ENCODE results near the gene ADCY4. TPM values are rescaled to one million over a fixed set of nuclear protein-coding genes. Genes with fewer than 3 reads are reported as not detected.

ADCY4 gene
- total and polyA plus RNA-seq, 4 donors = 0.25 to 111 (median 25.9) TPM

- 93 to 95% methylated on average over 11 of the region's 11 CpGs for WGBS, 2 donors
- Histone ChIP-seq H3K27me3 (ENCODE audit: control insufficient read depth in 1 of 2, insufficient read depth in 2 of 2, low read length in 1 of 2) (no peaks in the 10 kb centered on the region), H3K36me3 (ENCODE audit: control insufficient read depth in 1 of 2, insufficient read depth in 2 of 2, low read length in 1 of 2) (peaks cover 0 to 6% of the 10 kb centered on the region in 2 donors), H3K4me1 (ENCODE audit: control insufficient read depth in 1 of 2, insufficient read depth in 2 of 2, low read length in 2 of 2) (no peaks in the 10 kb centered on the region), H3K27ac (ENCODE audit: low read depth in 1 of 2, low read length in 2 of 2) (no peak overlapping the region), H3K4me3 (ENCODE audit: low read length in 2 of 2) (no peak overlapping the region), H3K9me3 (ENCODE audit: control insufficient read depth, low read length) (no peaks in the 10 kb centered on the region)
- DNase-seq (no peak), ATAC-seq (ENCODE audit: low FRiP score) (no peak)
- intact Hi-C loops (cut with DNase I) = no loop called here
Measured at GRCh38 chr14:24292118-24292807, 42.6 kb downstream of the ADCY4 start.

GRCh38 chr14:24291446-24292117, 43.3 kb downstream of the ADCY4 start:
- no peak for ATAC-seq (ENCODE audit: low FRiP score)
- Histone ChIP-seq H3K36me3 (ENCODE audit: control insufficient read depth in 1 of 2, insufficient read depth in 2 of 2, low read length in 1 of 2) (peaks cover 0 to 6% of the 10 kb centered on the region in 2 donors), H3K27me3 (ENCODE audit: control insufficient read depth in 1 of 2, insufficient read depth in 2 of 2, low read length in 1 of 2) (no peaks in the 10 kb centered on the region), H3K27ac (ENCODE audit: low read depth in 1 of 2, low read length in 2 of 2) (no peak overlapping the region), H3K4me3 (ENCODE audit: low read length in 2 of 2) (no peak overlapping the region), H3K4me1 (ENCODE audit: control insufficient read depth in 1 of 2, insufficient read depth in 2 of 2, low read length in 2 of 2) (no peaks in the 10 kb centered on the region), H3K9me3 (ENCODE audit: control insufficient read depth, low read length) (no peaks in the 10 kb centered on the region)
- WGBS, 2 donors = 91% methylated on average over 3 of the region's 3 CpGs
- DNase-seq = no peak
- intact Hi-C loops (cut with DNase I) = no loop called here

- H3K4me3 ChIP-seq (ENCODE audit: low read length in 2 of 2) = no peak overlapping the region
- no peak for DNase-seq
- no peak overlapping the region for H3K27ac ChIP-seq (ENCODE audit: low read depth in 1 of 2, low read length in 2 of 2)
- peaks cover 0 to 6% of the 10 kb centered on the region in 2 donors for H3K36me3 ChIP-seq (ENCODE audit: control insufficient read depth in 1 of 2, insufficient read depth in 2 of 2, low read length in 1 of 2)
- no peaks in the 10 kb centered on the region for H3K4me1 ChIP-seq (ENCODE audit: control insufficient read depth in 1 of 2, insufficient read depth in 2 of 2, low read length in 2 of 2)
- ATAC-seq (ENCODE audit: low FRiP score) = no peak
- H3K27me3 ChIP-seq (ENCODE audit: control insufficient read depth in 1 of 2, insufficient read depth in 2 of 2, low read length in 1 of 2) = no peaks in the 10 kb centered on the region
- intact Hi-C loops (cut with DNase I) = no loop called here
- WGBS, 2 donors = 83 to 89% methylated on average over 9 of the region's 9 CpGs
- no peaks in the 10 kb centered on the region for H3K9me3 ChIP-seq (ENCODE audit: control insufficient read depth, low read length)
Measured at GRCh38 chr14:24290746-24291145, 44.1 kb downstream of the ADCY4 start.

GRCh38 chr14:24289649-24290280, 45.1 kb downstream of the ADCY4 start:
- Histone ChIP-seq H3K36me3 (ENCODE audit: control insufficient read depth in 1 of 2, insufficient read depth in 2 of 2, low read length in 1 of 2) (peaks cover 0 to 6% of the 10 kb centered on the region in 2 donors), H3K4me1 (ENCODE audit: control insufficient read depth in 1 of 2, insufficient read depth in 2 of 2, low read length in 2 of 2) (no peaks in the 10 kb centered on the region), H3K9me3 (ENCODE audit: control insufficient read depth, low read length) (no peaks in the 10 kb centered on the region), H3K27ac (ENCODE audit: low read depth in 1 of 2, low read length in 2 of 2) (no peak overlapping the region), H3K27me3 (ENCODE audit: control insufficient read depth in 1 of 2, insufficient read depth in 2 of 2, low read length in 1 of 2) (no peaks in the 10 kb centered on the region), H3K4me3 (ENCODE audit: low read length in 2 of 2) (no peak overlapping the region)
- 76 to 86% methylated on average over 6 of the region's 6 CpGs for WGBS, 2 donors
- no peak for DNase-seq
- intact Hi-C loops (cut with DNase I) = no loop called here
- ATAC-seq (ENCODE audit: low FRiP score) = no peak

GRCh38 chr14:24286996-24287395, 47.9 kb downstream of the ADCY4 start:
- Histone ChIP-seq H3K36me3 (ENCODE audit: control insufficient read depth in 1 of 2, insufficient read depth in 2 of 2, low read length in 1 of 2) (peaks cover 0 to 6% of the 10 kb centered on the region in 2 donors), H3K27me3 (ENCODE audit: control insufficient read depth in 1 of 2, insufficient read depth in 2 of 2, low read length in 1 of 2) (no peaks in the 10 kb centered on the region), H3K4me3 (ENCODE audit: low read length in 2 of 2) (no peak overlapping the region), H3K27ac (ENCODE audit: low read depth in 1 of 2, low read length in 2 of 2) (no peak overlapping the region), H3K4me1 (ENCODE audit: control insufficient read depth in 1 of 2, insufficient read depth in 2 of 2, low read length in 2 of 2) (no peaks in the 10 kb centered on the region), H3K9me3 (ENCODE audit: control insufficient read depth, low read length) (no peaks in the 10 kb centered on the region)
- 89 to 98% methylated on average over 5 of the region's 5 CpGs for WGBS, 2 donors
- intact Hi-C loops (cut with DNase I) = no loop called here
- DNase-seq (no peak), ATAC-seq (ENCODE audit: low FRiP score) (no peak)

- DNase-seq (no peak), ATAC-seq (ENCODE audit: low FRiP score) (no peak)
- Histone ChIP-seq H3K36me3 (ENCODE audit: control insufficient read depth in 1 of 2, insufficient read depth in 2 of 2, low read length in 1 of 2) (peaks cover 0 to 4% of the 10 kb centered on the region in 2 donors), H3K4me3 (ENCODE audit: low read length in 2 of 2) (no peak overlapping the region), H3K27ac (ENCODE audit: low read depth in 1 of 2, low read length in 2 of 2) (no peak overlapping the region), H3K9me3 (ENCODE audit: control insufficient read depth, low read length) (no peaks in the 10 kb centered on the region), H3K27me3 (ENCODE audit: control insufficient read depth in 1 of 2, insufficient read depth in 2 of 2, low read length in 1 of 2) (no peaks in the 10 kb centered on the region), H3K4me1 (ENCODE audit: control insufficient read depth in 1 of 2, insufficient read depth in 2 of 2, low read length in 2 of 2) (no peaks in the 10 kb centered on the region)
- WGBS, 2 donors = 76 to 77% methylated on average over 4 of the region's 4 CpGs
- intact Hi-C loops (cut with DNase I) = no loop called here
Measured at GRCh38 chr14:24285351-24285750, 49.5 kb downstream of the ADCY4 start.

GRCh38 chr14:24284501-24285035, 50.3 kb downstream of the ADCY4 start:
- Histone ChIP-seq H3K27ac (ENCODE audit: low read depth in 1 of 2, low read length in 2 of 2) (no peak overlapping the region), H3K9me3 (ENCODE audit: control insufficient read depth, low read length) (no peaks in the 10 kb centered on the region), H3K4me1 (ENCODE audit: control insufficient read depth in 1 of 2, insufficient read depth in 2 of 2, low read length in 2 of 2) (no peaks in the 10 kb centered on the region), H3K27me3 (ENCODE audit: control insufficient read depth in 1 of 2, insufficient read depth in 2 of 2, low read length in 1 of 2) (no peaks in the 10 kb centered on the region), H3K4me3 (ENCODE audit: low read length in 2 of 2) (no peak overlapping the region), H3K36me3 (ENCODE audit: control insufficient read depth in 1 of 2, insufficient read depth in 2 of 2, low read length in 1 of 2) (no peaks in the 10 kb centered on the region)
- no peak for ATAC-seq (ENCODE audit: low FRiP score)
- DNase-seq = no peak
- 76 to 82% methylated on average over 11 of the region's 11 CpGs for WGBS, 2 donors
- intact Hi-C loops (cut with DNase I) = no loop called here

- ATAC-seq (ENCODE audit: low FRiP score) (no peak), DNase-seq (no peak)
- Histone ChIP-seq H3K27ac (ENCODE audit: low read depth in 1 of 2, low read length in 2 of 2) (no peak overlapping the region), H3K4me1 (ENCODE audit: control insufficient read depth in 1 of 2, insufficient read depth in 2 of 2, low read length in 2 of 2) (no peaks in the 10 kb centered on the region), H3K9me3 (ENCODE audit: control insufficient read depth, low read length) (no peaks in the 10 kb centered on the region), H3K4me3 (ENCODE audit: low read length in 2 of 2) (no peak overlapping the region), H3K36me3 (ENCODE audit: control insufficient read depth in 1 of 2, insufficient read depth in 2 of 2, low read length in 1 of 2) (no peaks in the 10 kb centered on the region), H3K27me3 (ENCODE audit: control insufficient read depth in 1 of 2, insufficient read depth in 2 of 2, low read length in 1 of 2) (no peaks in the 10 kb centered on the region)
- WGBS, 2 donors = 92 to 96% methylated on average over 5 of the region's 5 CpGs
- intact Hi-C loops (cut with DNase I) = no loop called here
Measured at GRCh38 chr14:24283796-24284460, 50.9 kb downstream of the ADCY4 start.
